H9 (cell line): ENCODE data around the gene COX8A. TPM values are rescaled to one million over a fixed set of nuclear protein-coding genes. Genes with fewer than 3 reads are reported as not detected.

Experiments used
- DNase-seq: peaks from one replicate; pipeline ENCODE4 v3.0.0-alpha.2; 2017
- H2AFZ ChIP-seq: one replicate; pipeline ENCODE4 v1.6.1; 2013; ENCODE audit warnings: mild to moderate bottlenecking, low read length, control low read depth, moderate library complexity
- H2AK5ac ChIP-seq: 2 replicates; pipeline ENCODE4 v1.6.1; 2013; ENCODE audit warnings: low read length, control low read depth, mixed read lengths; ENCODE audit not compliant: insufficient read length
- H2BK120ac ChIP-seq: one replicate; pipeline ENCODE4 v1.6.1; 2013; ENCODE audit warnings: low read depth, mild to moderate bottlenecking, low read length, control low read depth, inconsistent platforms; ENCODE audit not compliant: poor library complexity, severe bottlenecking
- H2BK12ac ChIP-seq: 2 replicates; pipeline ENCODE4 v1.6.1; 2013; ENCODE audit warnings: low read length, control low read depth, mixed read lengths, low read depth; ENCODE audit not compliant: insufficient read length
- H2BK15ac ChIP-seq: 2 replicates; pipeline ENCODE4 v1.6.1; 2013; ENCODE audit warnings: low read depth, low read length, control low read depth
- H2BK20ac ChIP-seq: one replicate; pipeline ENCODE4 v1.6.1; 2013; ENCODE audit warnings: low read depth, mild to moderate bottlenecking, low read length, control low read depth, inconsistent platforms; ENCODE audit not compliant: poor library complexity, severe bottlenecking
- H2BK5ac ChIP-seq: 2 replicates; pipeline ENCODE4 v1.6.1; 2013; ENCODE audit warnings: low read length, control low read depth, mixed read lengths; ENCODE audit not compliant: insufficient read length
- H3K14ac ChIP-seq: 2 replicates; pipeline ENCODE4 v1.6.1; 2013; ENCODE audit warnings: low read length, control low read depth; ENCODE audit not compliant: insufficient read depth
- H3K18ac ChIP-seq: 2 replicates; pipeline ENCODE4 v1.6.1; 2013; ENCODE audit warnings: low read depth, mild to moderate bottlenecking, mixed read lengths, low read length, control low read depth; ENCODE audit not compliant: insufficient read length
- H3K23ac ChIP-seq: 2 replicates; pipeline ENCODE4 v1.6.1; 2013; ENCODE audit warnings: low read length, control low read depth, mixed read lengths, low read depth; ENCODE audit not compliant: insufficient read length
- H3K23me2 ChIP-seq: 2 replicates; pipeline ENCODE4 v1.6.1; 2013; ENCODE audit warnings: low read depth, mild to moderate bottlenecking, mixed read lengths, low read length, control low read depth; ENCODE audit not compliant: insufficient read length, poor library complexity, severe bottlenecking
- H3K27ac ChIP-seq: 2 replicates; pipeline ENCODE4 v1.5.1; 2013; ENCODE audit warnings: low read length, control low read depth, mixed read lengths, low read depth; ENCODE audit not compliant: insufficient read length
- H3K27me3 ChIP-seq: 2 replicates; pipeline ENCODE4 v1.6.1; 2013; ENCODE audit warnings: low read length, control low read depth, inconsistent platforms; ENCODE audit not compliant: insufficient read depth
- H3K4ac ChIP-seq: 2 replicates; pipeline ENCODE4 v1.6.1; 2013; ENCODE audit warnings: low read depth, mild to moderate bottlenecking, control low read depth, inconsistent platforms, low read length, moderate library complexity
- H3K4me1 ChIP-seq: 2 replicates; pipeline ENCODE4 v1.6.1; 2013; ENCODE audit warnings: low read length, control low read depth, inconsistent platforms; ENCODE audit not compliant: insufficient read depth
- H3K4me2 ChIP-seq: 2 replicates; pipeline ENCODE4 v1.6.1; 2013; ENCODE audit warnings: low read length, control low read depth, mixed read lengths; ENCODE audit not compliant: insufficient read length, insufficient read depth
- H3K56ac ChIP-seq: 2 replicates; pipeline ENCODE4 v1.6.1; 2013; ENCODE audit warnings: low read depth, mild to moderate bottlenecking, mixed read lengths, low read length, control low read depth; ENCODE audit not compliant: insufficient read length
- H3K79me1 ChIP-seq: 2 replicates; pipeline ENCODE4 v1.6.1; 2013; ENCODE audit warnings: low read depth, mild to moderate bottlenecking, moderate library complexity, low read length, control low read depth, inconsistent platforms; ENCODE audit not compliant: insufficient read depth, poor library complexity, severe bottlenecking
- H3K79me2 ChIP-seq: 2 replicates; pipeline ENCODE4 v1.6.1; 2013; ENCODE audit warnings: low read length, control low read depth, inconsistent platforms; ENCODE audit not compliant: insufficient read depth
- H3K9ac ChIP-seq: 2 replicates; pipeline ENCODE4 v1.6.1; 2013; ENCODE audit warnings: low read length, control low read depth, mixed read lengths; ENCODE audit not compliant: insufficient read length; ENCODE audit errors: extremely low read depth
- H3K9me3 ChIP-seq: one replicate; pipeline ENCODE4 v1.6.1; 2013; ENCODE audit warnings: low read depth, low read length, inconsistent platforms; ENCODE audit not compliant: control insufficient read depth
- H3T11ph ChIP-seq: one replicate; pipeline ENCODE4 v1.6.1; 2013; ENCODE audit warnings: mild to moderate bottlenecking, low read length, control low read depth, inconsistent platforms
- H4K20me1 ChIP-seq: one replicate; pipeline ENCODE4 v1.6.1; 2013; ENCODE audit not compliant: control insufficient read depth, insufficient read length, insufficient read depth
- H4K5ac ChIP-seq: 2 replicates; pipeline ENCODE4 v1.6.1; 2013; ENCODE audit warnings: low read depth, mild to moderate bottlenecking, mixed read lengths, low read length, control low read depth; ENCODE audit not compliant: insufficient read length
- H4K8ac ChIP-seq: replicated peaks from 2 replicates; pipeline ENCODE4 v1.6.1; 2013; ENCODE audit warnings: low read length, control low read depth, mixed read lengths, low read depth; ENCODE audit not compliant: insufficient read length
- H4K91ac ChIP-seq: 2 replicates; pipeline ENCODE4 v1.6.1; 2013; ENCODE audit warnings: low read depth, mild to moderate bottlenecking, moderate library complexity, mixed read lengths, low read length, control low read depth; ENCODE audit not compliant: insufficient read length
- H3K27ac Mint-ChIP-seq, 3 experiments: 2 replicates in 2 of 3; 3 replicates in 1 of 3; pipeline ENCODE4 v1.8.0; 2020 to 2021; ENCODE audit warnings: mixed read lengths in 3 of 3, mild to moderate bottlenecking in 1 of 3, moderate library complexity in 1 of 3
- H3K27me3 Mint-ChIP-seq: 2 replicates; pipeline ENCODE4 v1.8.0; 2021; ENCODE audit warnings: low read depth, mild to moderate bottlenecking, moderate library complexity, mixed read lengths
- H3K36me3 Mint-ChIP-seq, 3 experiments: 2 replicates in 2 of 3; 3 replicates in 1 of 3; pipeline ENCODE4 v1.8.0; 2020 to 2021; ENCODE audit warnings: low read depth in 3 of 3, mixed read lengths in 3 of 3; ENCODE audit not compliant: insufficient read depth in 1 of 3
- H3K4me1 Mint-ChIP-seq, 2 experiments: 2 replicates each; pipeline ENCODE4 v1.8.0; 2020; ENCODE audit warnings: mixed read lengths in 2 of 2
- H3K4me3 Mint-ChIP-seq, 2 experiments: 2 replicates in 1 of 2; 3 replicates in 1 of 2; pipeline ENCODE4 v1.8.0; 2020 to 2021; ENCODE audit warnings: mild to moderate bottlenecking in 2 of 2, mixed read lengths in 2 of 2, moderate library complexity in 1 of 2
- H3K9me3 Mint-ChIP-seq, 2 experiments: 2 replicates in 1 of 2; 3 replicates in 1 of 2; pipeline ENCODE4 v1.8.0; 2020; ENCODE audit warnings: mild to moderate bottlenecking in 2 of 2, mixed read lengths in 2 of 2, moderate library complexity in 1 of 2
- CTCF ChIP-seq: fragments of 200-600 bp; sonication (generic); conservative IDR thresholded peaks from 3 replicates; pipeline ENCODE4 v1.8.0; 2021; ENCODE audit warnings: antibody characterized with exemption, mild to moderate bottlenecking
- WGBS: extraction: QIAGEN DNeasy Blood & Tissue Kit; methylation state at CpG from one replicate; pipeline ENCODE4 v1.1.7; 2013; ENCODE audit warnings: missing lambda C conversion rate, low lambda C conversion rate, mixed read lengths; ENCODE audit not compliant: insufficient read length; ENCODE audit errors: extremely low coverage; 5-methylcytosine and 5-hydroxymethylcytosine counted together
- total RNA-seq: library from RNA; stranded (reverse); gene quantifications from 2 replicates; pipeline ENCODE4 v1.2.1, GENCODE V29; 2021

Gene COX8A
- total RNA-seq, 1 experiment from 2014 or later: 429 TPM

DNA sequence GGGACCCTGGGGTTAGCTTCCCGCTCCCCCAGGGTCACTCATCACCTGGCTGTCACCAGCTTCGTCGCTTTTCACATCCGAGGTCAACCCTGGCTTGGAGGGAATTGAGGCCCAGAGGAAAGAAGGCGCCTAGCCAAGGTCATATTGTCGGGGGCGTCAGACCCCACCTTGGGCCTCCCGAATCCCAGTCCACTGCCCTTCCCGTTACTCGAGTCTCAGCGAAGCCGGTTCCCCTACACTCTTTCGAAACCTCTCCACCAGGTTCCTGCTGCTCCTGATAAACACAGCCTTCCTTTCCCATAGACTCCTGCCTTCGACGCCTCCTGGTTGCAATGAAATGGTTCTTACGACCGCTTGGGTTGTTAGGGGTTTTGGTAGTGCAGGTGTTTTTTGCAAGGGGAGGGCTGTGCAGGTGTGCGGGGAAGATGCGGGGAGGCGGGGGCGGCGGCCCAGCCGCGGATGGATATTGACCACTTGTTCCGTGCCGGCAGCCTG lies 35.0 kb upstream of the COX8A start:
- Mint-ChIP-seq H3K27ac (peak overlapping the region; percentile 41 to 92 (median 65); a peak in 4 of 7 replicates), H3K27me3 (no peaks in the 10 kb centered on the region; the same call in 1 of the 2 replicates), H3K9me3 (no peaks in the 10 kb centered on the region; a peak in 1 of 5 replicates), H3K36me3 (peaks cover 0 to 9% (median 5%) of the 10 kb centered on the region in 3 experiments; a peak in 5 of 7 replicates), H3K4me3 (peak overlapping the region; percentile 85 to 86), H3K4me1 (peaks cover 18% of the 10 kb centered on the region in 2 experiments)
- Histone ChIP-seq H3K9ac (peak overlapping the region; percentile 76), H2BK5ac (no peak overlapping the region), H3K4me1 (no peaks in the 10 kb centered on the region), H3K79me1 (peaks cover 9% of the 10 kb centered on the region), H2AFZ (no peak overlapping the region), H3K18ac (no peak overlapping the region), H3K9me3 (no peaks in the 10 kb centered on the region), H3K23ac (no peak overlapping the region), H4K8ac (no peak overlapping the region), H3K56ac (no peak overlapping the region), H3K14ac (no peak overlapping the region), H3T11ph (no peak overlapping the region), H2AK5ac (no peak overlapping the region), H2BK20ac (no peak overlapping the region), H2BK120ac (no peak overlapping the region), H4K5ac (no peak overlapping the region), H3K27ac (no peak overlapping the region), H2BK12ac (no peak overlapping the region), H4K91ac (no peak overlapping the region), H3K4me2 (peak overlapping the region; percentile 96), H3K4ac (no peak overlapping the region), H3K27me3 (no peaks in the 10 kb centered on the region), H2BK15ac (no peak overlapping the region), H4K20me1 (no peaks in the 10 kb centered on the region), H3K79me2 (peaks cover 7% of the 10 kb centered on the region; the same call in 1 of the 2 replicates), H3K23me2 (peaks cover 11% of the 10 kb centered on the region)
- DNase-seq: peak; percentile 44
- WGBS: no CpG with 5 or more reads among the region's 26 CpGs
- TF ChIP-seq CTCF: no peak
